Erythroblast (primary cell): Measurements from ENCODE around the gene ALS2CL.

Source experiments
- GATA1 ChIP-seq: IDR thresholded peaks from 2 replicates; pipeline ENCODE4 v1.6.1; 2011; ENCODE audit warnings: low read depth, mild to moderate bottlenecking, control low read depth, low read length, moderate library complexity
- POLR2A ChIP-seq: IDR thresholded peaks from 2 replicates; pipeline ENCODE4 v1.6.1; 2011; ENCODE audit warnings: mild to moderate bottlenecking, low read length

GRCh38 chr3:46664188-46664970 is 29.1 kb downstream of the ALS2CL start:
- TF ChIP-seq POLR2A (no peak), GATA1 (no peak)
